Gastrocnemius medialis (tissue), 4 donors: ENCODE measurements around the gene OR2T10.

Experiments
- CTCF ChIP-seq, 5 experiments: fragments of 450-650 bp in 3 of 5; fragments of 200-600 bp in 2 of 5; sonication (generic) in 2 of 5; IDR thresholded peaks in 4 of 5; conservative IDR thresholded peaks in 1 of 5; 1 replicate in 4 of 5; 2 replicates in 1 of 5; pipeline ENCODE4 v1.5.1; 2016 to 2019; ENCODE audit warnings: antibody characterized with exemption in 5 of 5, mild to moderate bottlenecking in 3 of 5, moderate library complexity in 3 of 5
- POLR2A ChIP-seq, 2 donors: fragments of 450-650 bp; IDR thresholded peaks; one replicate each; pipeline ENCODE4 v1.6.1; 2017; ENCODE audit warnings: antibody characterized with exemption in 2 of 2, mild to moderate bottlenecking in 2 of 2, moderate library complexity in 2 of 2

GRCh38 chr1:248592655-248593054 is 4.8 kb downstream of the OR2T10 start:
- TF ChIP-seq CTCF (IDR thresholded peaks at IDR 0.05 in 4 of 5, conservative IDR thresholded peaks at IDR 0.05 in 1 of 5) = no peak
- no peak for TF ChIP-seq POLR2A (IDR thresholded peaks at IDR 0.05)
